Measurements from ENCODE around the gene FOXL3. TPM values are rescaled to one million over a fixed set of nuclear protein-coding genes. Genes with fewer than 3 reads are reported as not detected.

FOXL3 gene
- not detected in 2 replicates for total RNA-seq

DNA sequence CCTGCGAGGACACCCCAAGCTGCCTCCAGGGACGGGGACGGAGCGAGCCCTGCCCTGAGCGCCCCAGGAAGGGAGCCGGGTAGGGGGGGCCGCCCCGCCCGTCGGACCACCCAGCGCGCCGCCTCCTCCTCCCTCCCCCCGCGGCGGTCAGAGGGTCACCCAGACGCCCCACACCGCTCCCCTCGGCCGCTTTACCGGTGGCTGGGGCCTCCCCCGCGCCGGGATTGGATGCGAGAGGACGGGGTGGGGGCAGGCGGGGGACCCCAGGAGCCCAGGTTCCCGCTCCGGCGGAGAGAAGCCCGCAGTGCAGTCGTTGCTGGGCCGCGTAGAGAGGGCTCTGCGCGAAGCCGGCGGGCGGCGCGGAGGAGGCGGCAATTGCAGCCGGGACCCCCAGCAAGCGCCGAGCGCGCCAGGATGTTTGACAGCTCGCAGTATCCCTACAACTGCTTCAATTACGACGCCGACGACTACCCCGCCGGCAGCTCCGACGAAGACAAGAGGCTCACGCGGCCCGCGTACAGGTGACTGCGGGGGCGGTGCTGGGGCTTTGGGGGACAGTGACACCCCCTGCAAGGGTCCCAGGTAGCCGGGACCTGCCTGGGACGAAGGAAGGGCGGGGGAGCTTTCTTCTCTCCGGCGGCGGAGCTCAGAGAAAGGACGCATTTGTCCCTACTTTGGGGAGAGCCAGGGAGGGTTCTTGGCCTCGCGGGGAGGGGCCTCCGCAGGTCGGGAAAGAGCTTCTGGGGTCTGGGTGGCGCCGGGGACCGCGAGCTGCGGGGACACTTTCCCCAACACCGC is at the start of gene FOXL3:
FOXL3 (plus strand) TSS at position 415 of the 798 bp plus-strand sequence; CDS start at position 415, 0 bp downstream.

Other genes with a start within 250 kb of the FOXL3 start
- 1.3 and 1.4 TPM in 2 replicates for gene FAM20C, start 97.6 kb upstream of the FOXL3 start, total RNA-seq
- gene PDGFA, start 229.7 kb downstream of the FOXL3 start, total RNA-seq = 49.2 and 97.9 TPM in 2 replicates